Inflammatory macrophage treated with lipopolysaccharide for 1 hour (primary cell): ENCODE results near the gene CALD1.

ENCODE experiments used
- DNase-seq, 2 donors: peaks; one replicate each; pipeline ENCODE4 v3.0.0-alpha.2; 2020 to 2022

CALD1 gene, protein sequence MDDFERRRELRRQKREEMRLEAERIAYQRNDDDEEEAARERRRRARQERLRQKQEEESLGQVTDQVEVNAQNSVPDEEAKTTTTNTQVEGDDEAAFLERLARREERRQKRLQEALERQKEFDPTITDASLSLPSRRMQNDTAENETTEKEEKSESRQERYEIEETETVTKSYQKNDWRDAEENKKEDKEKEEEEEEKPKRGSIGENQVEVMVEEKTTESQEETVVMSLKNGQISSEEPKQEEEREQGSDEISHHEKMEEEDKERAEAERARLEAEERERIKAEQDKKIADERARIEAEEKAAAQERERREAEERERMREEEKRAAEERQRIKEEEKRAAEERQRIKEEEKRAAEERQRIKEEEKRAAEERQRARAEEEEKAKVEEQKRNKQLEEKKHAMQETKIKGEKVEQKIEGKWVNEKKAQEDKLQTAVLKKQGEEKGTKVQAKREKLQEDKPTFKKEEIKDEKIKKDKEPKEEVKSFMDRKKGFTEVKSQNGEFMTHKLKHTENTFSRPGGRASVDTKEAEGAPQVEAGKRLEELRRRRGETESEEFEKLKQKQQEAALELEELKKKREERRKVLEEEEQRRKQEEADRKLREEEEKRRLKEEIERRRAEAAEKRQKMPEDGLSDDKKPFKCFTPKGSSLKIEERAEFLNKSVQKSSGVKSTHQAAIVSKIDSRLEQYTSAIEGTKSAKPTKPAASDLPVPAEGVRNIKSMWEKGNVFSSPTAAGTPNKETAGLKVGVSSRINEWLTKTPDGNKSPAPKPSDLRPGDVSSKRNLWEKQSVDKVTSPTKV

GRCh38 chr7:134778941-134779740 lies at the start of gene CALD1:
CALD1 (plus strand) TSS chr7:134779634; CDS start chr7:134867734, 88,100 bp downstream.
- DNase-seq: no peak

DNA sequence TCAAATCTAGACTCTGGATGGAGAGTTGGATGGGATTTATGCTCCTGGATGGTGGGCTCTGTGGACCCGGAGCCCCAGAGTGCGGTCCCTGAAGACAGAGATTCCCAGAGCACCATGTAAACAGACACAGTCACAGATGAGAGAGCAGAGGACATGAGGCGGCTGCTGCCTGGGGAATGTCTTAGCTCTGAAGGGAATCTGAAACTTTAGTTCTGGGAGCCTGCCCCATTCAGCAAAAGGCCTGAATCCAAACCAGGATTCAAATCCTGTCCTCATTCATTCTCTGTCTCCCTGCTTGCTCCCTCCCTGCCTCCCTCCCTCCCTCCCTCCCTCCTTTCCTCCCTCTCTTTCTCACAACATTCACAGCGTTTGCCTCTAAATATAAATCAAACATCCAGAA lies 49.5 kb upstream of the CALD1 start:
- no peak for DNase-seq

DNA sequence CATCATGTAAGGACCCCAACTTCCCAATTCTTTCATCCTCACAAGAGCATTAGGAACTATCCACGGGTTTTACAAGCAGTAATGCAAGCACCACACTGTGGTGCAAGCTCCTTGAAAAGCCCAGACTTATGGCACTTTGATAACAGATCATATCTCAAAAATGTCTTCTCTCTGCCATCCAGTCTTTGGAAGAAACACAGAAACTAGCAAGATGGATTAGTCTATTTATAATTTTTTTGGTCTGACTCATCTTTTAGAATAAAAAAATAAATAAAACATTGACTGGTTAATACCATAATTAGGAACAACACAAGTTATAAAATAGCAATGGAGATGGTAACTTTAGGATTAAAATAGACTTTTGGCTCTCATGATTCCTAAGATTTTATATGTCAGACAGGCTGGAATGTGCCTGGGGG lies 49.0 kb upstream of the CALD1 start:
- no peak for DNase-seq

DNA sequence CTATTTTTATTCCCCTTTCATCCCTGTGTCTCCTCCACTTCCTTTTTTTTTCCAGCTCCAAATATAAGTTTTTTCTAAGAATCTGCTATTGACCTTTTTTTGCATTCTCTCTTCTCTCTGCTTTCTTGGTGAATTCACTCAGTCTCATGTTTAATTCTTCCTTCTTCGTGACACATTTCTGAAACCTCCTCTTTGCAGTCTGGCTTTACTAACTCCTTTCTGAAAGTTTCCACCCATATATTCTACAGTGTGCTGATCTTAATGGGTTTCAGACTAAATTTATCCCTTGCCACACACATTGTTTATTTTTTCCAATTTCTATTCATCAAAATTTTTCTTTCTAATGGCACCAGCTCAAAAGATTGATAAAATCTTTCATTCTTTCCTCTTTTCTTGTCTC lies 47.8 kb upstream of the CALD1 start:
- no peak for DNase-seq

DNA sequence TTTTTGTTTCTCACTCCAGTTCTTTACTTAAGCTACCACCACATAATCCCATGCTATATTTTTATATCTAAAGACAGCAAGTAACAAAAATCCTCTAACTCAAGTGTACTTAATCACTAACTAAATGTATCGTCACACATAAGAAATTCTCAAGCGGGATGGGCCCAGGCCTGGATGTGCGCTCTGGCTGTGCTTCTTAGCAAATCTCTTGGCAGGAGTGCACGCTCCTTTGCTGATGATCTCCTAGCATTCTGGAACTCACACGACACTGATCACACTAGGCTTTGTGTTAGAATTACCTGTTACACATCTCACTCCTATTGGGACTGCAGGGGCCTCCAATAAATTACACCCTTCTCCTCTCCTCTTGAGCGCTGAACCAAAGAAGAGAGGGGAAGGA lies 46.7 kb upstream of the CALD1 start:
- no peak for DNase-seq

- DNase-seq: no peak
These were observed 43.1 kb upstream of the CALD1 start for GRCh38 chr7:134736381-134736780.

- peak; percentile 84 to 90 for DNase-seq
These were observed 41.7 kb upstream of the CALD1 start for GRCh38 chr7:134737566-134738345.

DNA sequence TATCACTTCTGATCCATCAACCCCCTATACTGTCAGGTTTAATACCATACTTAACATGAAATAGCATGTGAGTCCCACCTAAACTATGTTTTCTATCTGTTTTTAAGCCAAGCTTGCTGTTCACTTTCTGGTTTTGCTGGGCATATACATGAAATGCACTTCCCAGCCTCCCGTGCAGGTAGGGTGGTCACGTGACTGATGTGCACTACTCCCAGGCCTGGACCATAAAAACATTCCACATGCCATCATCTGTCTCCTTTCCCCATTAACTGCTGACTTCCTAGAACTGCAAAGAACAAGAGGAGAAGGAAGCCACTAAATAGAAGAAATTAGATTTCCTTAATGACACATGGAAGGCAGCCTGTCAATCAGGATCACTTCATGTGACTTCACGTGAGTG lies 40.1 kb upstream of the CALD1 start:
- DNase-seq: no peak

DNA sequence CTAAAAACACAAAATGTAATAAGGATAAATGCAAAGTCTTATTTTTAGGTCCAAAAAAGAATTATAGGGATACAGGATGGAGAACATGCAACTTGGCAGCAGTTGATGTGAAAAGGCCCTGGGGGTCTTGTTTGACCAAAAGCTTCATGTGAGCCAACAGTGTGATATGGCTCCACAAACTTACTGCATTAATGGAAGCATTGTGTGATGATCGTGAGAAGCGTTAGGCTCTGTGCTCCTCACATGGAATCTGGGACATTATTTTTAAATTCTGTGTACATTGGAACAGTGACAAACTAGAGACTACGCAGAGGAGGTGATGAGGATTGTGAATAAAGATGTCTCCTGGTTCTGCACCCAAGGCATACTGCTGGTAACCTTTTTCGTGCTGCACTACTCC lies 39.1 kb upstream of the CALD1 start:
- DNase-seq: no peak

GRCh38 chr7:134741907-134742635 lies 37.4 kb upstream of the CALD1 start:
- DNase-seq: no peak

- no peak for DNase-seq
These were observed 36.6 kb upstream of the CALD1 start for GRCh38 chr7:134742688-134743350.

DNA sequence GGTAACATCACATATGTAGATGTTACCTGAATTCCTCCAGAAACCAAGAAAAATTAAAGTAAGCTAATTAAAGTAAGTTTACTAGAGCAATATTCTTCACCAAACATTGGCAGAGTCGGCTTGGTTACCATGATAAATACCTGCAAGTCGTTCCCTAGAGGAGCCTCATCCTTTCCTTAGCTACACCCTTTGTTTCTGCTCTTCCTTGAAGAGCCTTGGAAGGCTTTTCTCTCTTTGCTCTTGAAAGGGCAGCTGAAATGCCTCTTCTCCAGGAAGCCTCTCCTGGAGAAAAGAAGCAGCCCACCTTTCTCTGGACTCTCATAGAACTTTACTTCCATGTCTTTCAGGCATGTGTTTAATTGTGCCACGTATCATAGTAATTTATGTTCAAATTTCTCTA lies 34.9 kb upstream of the CALD1 start:
- DNase-seq: no peak

DNA sequence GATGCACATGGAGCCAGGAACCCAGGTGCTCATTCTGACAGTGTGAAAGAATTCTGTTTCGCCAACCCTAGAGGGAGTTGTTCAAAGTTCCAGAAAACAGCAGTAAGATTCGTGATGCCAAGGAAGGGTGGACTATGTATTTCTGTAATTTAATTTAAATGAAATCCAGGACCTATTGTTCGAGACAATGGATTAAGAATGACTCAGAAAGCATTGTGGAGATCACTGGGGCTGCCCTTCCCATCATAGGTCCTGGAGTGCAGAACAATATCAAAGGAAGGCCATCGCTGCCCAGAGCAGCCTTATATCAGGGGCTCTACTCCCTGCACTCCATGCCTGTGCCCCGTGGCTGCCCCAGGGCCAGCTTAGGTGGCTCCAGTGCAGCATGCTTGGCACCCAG lies 32.1 kb upstream of the CALD1 start:
- no peak for DNase-seq

DNA sequence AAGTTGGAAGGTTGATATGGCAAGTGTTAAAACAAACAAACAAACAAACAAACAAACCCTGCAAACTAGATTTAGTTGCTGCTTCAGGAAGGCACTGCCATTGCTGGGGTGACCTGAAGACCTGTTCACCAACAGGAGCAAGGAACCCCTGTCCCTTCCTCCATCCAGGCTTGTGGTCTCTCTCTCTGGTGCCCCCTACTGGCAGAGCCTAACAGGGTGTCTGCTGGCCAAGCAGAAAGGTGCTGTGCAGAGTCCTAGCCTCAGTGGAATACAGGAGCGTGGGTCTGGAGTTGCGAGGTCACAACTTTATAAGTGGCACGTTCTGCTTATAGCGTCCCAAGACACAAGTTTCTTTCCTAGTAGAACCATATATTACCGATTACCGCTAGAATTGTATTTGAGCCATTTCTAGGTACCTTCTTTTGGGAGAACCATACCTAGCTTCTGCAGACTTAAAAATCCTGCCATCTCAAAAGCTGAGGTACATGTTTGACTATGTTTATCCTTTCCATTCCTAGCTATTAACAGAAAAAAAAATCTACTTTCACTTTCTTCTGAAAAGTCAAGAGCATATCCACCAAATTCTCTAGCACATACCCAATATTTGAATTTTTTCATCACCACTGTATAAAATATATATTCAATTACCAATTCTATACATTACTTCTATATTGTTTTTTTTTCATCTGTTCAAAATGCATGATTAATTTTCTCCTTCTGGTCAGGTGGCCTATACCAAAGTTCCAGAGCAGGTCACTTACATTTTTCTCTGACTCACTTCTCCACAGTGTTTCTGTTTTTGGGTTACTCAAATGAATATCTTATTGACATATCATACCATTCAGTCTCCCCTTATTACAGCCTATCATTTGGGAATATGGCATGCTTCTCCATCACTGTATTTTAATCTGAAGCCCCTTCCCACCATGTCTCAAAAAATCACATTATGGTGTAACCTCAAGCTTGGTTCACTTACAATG lies 29.1 kb upstream of the CALD1 start:
- DNase-seq: peak; percentile 15 to 85

GRCh38 chr7:134752006-134752760 lies 27.3 kb upstream of the CALD1 start:
- DNase-seq: peak; percentile 16 to 25

GRCh38 chr7:134755422-134756022 lies 23.9 kb upstream of the CALD1 start:
- DNase-seq: peak; percentile 8 to 54

GRCh38 chr7:134757938-134758337 lies 21.5 kb upstream of the CALD1 start:
- DNase-seq: no peak

DNA sequence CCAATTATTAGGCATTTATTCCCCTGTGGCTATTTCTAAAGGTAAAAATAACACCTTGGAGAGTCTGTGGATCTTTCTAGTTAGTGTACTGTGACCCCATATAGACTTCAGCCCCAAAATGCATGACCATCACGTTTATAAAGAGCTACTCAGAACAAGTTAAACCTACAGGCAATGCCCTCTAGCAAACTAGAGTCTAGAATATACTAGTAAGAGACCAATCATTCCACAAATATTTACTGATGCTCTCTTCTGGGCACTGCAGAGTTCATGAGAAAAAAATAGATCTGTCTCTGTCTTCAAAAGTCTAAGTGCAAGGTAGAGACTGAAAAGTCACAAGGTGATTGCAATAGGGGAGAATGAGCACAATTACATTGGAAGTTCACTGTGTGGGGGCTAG lies 20.5 kb upstream of the CALD1 start:
- DNase-seq: no peak

GRCh38 chr7:134761266-134761665 lies 18.2 kb upstream of the CALD1 start:
- DNase-seq: no peak
